ENCODE results near the gene GCH1.

- TF ChIP-seq CTCF (conservative IDR thresholded peaks at IDR 0.05 in 1 of 2, IDR thresholded peaks at IDR 0.05 in 1 of 2; ENCODE audit: low read depth in 1 of 2, low read length in 2 of 2): no peak
- TF ChIP-seq EZH2 (IDR thresholded peaks at IDR 0.05; ENCODE audit: low read length, missing control alignments): no peak
Observed at GRCh38 chr14:54946500-54946899, 43.9 kb upstream of the GCH1 start.

Measured in fibroblast of lung (primary cell).